PFSK-1 (cell line): Measurements from ENCODE around the gene GRM4.

ENCODE experiments used
- FOXP2 ChIP-seq: optimal IDR thresholded peaks from 2 replicates; pipeline ENCODE3; 2011; ENCODE audit warnings: borderline replicate concordance, control low read depth, inconsistent platforms; ENCODE audit not compliant: insufficient read depth; ENCODE audit errors: extremely low read length, extremely low read depth
- POLR2AphosphoS5 ChIP-seq: IDR thresholded peaks from 2 replicates; pipeline ENCODE4 v1.6.1; 2012; ENCODE audit warnings: low read depth, mild to moderate bottlenecking, control low read depth, low read length, moderate library complexity
- REST ChIP-seq, 2 experiments: IDR thresholded peaks; 2 replicates each; pipeline versions ENCODE4 v1.6.1 to v1.8.0; 2011 to 2012; ENCODE audit warnings: low read depth in 2 of 2, low read length in 2 of 2, control low read depth in 1 of 2, inconsistent platforms in 1 of 2, mild to moderate bottlenecking in 1 of 2, moderate library complexity in 1 of 2; ENCODE audit not compliant: insufficient read depth in 1 of 2
- SIN3A ChIP-seq: IDR thresholded peaks from 2 replicates; pipeline ENCODE4 v1.6.1; 2012; ENCODE audit warnings: mild to moderate bottlenecking, low read length, moderate library complexity, borderline replicate concordance; ENCODE audit not compliant: insufficient read depth
- TAF1 ChIP-seq: IDR thresholded peaks from 2 replicates; pipeline ENCODE4 v1.6.1; 2012; ENCODE audit warnings: low read length, control low read depth, borderline replicate concordance; ENCODE audit not compliant: insufficient read depth

Gene GRM4

GRCh38 chr6:34152806-34153520, 7.1 kb upstream of the GRM4 start:
- TF ChIP-seq REST (IDR thresholded peaks at IDR 0.05; ENCODE audit: insufficient read depth in 1 of 2, low read depth in 2 of 2, low read length in 2 of 2), result no peak
- TF ChIP-seq TAF1, result no peak
- no peak for TF ChIP-seq FOXP2
- no peak for TF ChIP-seq SIN3A
- TF ChIP-seq POLR2AphosphoS5, result no peak

- TF ChIP-seq FOXP2 (no peak), TAF1 (no peak), SIN3A (no peak), REST (IDR thresholded peaks at IDR 0.05; ENCODE audit: insufficient read depth in 1 of 2, low read depth in 2 of 2, low read length in 2 of 2) (no peak), POLR2AphosphoS5 (no peak)
Measured at GRCh38 chr6:34152042-34152524, 6.2 kb upstream of the GRM4 start.

- TF ChIP-seq REST (IDR thresholded peaks at IDR 0.05; ENCODE audit: insufficient read depth in 1 of 2, low read depth in 2 of 2, low read length in 2 of 2) (no peak), SIN3A (no peak), FOXP2 (no peak), TAF1 (no peak), POLR2AphosphoS5 (no peak)
Measured at GRCh38 chr6:34151321-34152041, 5.6 kb upstream of the GRM4 start.

GRCh38 chr6:34150766-34151165, 4.9 kb upstream of the GRM4 start:
- TF ChIP-seq FOXP2 (no peak), SIN3A (no peak), REST (IDR thresholded peaks at IDR 0.05; ENCODE audit: insufficient read depth in 1 of 2, low read depth in 2 of 2, low read length in 2 of 2) (no peak), POLR2AphosphoS5 (no peak), TAF1 (no peak)
